K562 (cell line): ENCODE data around the gene ARR3.

Experiments
- CBX5 ChIP-seq: IDR thresholded peaks from 2 replicates; pipeline ENCODE4 v1.6.1; 2014; ENCODE audit warnings: low read depth, borderline replicate concordance
- FOXJ3 ChIP-seq: sonication (generic); formaldehyde crosslinking; IDR thresholded peaks from 2 replicates; pipeline ENCODE4 v1.4.0; 2020; ENCODE audit warnings: mild to moderate bottlenecking, missing genetic modification reagents
- NR3C1 ChIP-seq: sonication (generic); formaldehyde crosslinking; IDR thresholded peaks from 2 replicates; pipeline ENCODE4 v1.8.1; 2022; ENCODE audit warnings: missing genetic modification reagents

- TF ChIP-seq NR3C1 (CRISPR knock-in tag) (no peak), CBX5 (no peak), FOXJ3 (CRISPR knock-in tag) (no peak)
These were observed 21.1 kb downstream of the ARR3 start for GRCh38 chrX:70289168-70289792.
